HepG2 (cell line): ENCODE data around the gene SLC2A2. TPM values are rescaled to one million over a fixed set of nuclear protein-coding genes. Genes with fewer than 3 reads are reported as not detected.
A peak's percentile ranks its signal among the peaks of the same experiment; 100 is the strongest.

Experiments used
- AGO1 ChIP-seq: fragments of 200-400 bp; formaldehyde crosslinking; IDR thresholded peaks from 2 replicates; pipeline ENCODE4 v1.6.1; 2017; ENCODE audit warnings: mild to moderate bottlenecking, low read depth, low read length, moderate library complexity; ENCODE audit not compliant: poor library complexity, severe bottlenecking
- ATF7 ChIP-seq, 2 experiments: fragments of 450-650 bp in 1 of 2; sonication (generic) in 1 of 2; formaldehyde crosslinking in 1 of 2; IDR thresholded peaks; 2 replicates each; pipeline versions ENCODE4 v1.4.0 to v1.6.1; 2016 to 2020; ENCODE audit warnings: antibody characterized with exemption in 1 of 2, mild to moderate bottlenecking in 1 of 2, missing genetic modification reagents in 1 of 2
- ATM ChIP-seq: fragments of 450-650 bp; IDR thresholded peaks from 2 replicates; pipeline ENCODE4 v1.7.1; 2017; ENCODE audit warnings: mild to moderate bottlenecking, borderline replicate concordance
- CBFB ChIP-seq: sonication (generic); formaldehyde crosslinking; IDR thresholded peaks from 2 replicates; pipeline ENCODE4 v1.4.0; 2020; ENCODE audit warnings: missing genetic modification reagents
- ELF1 ChIP-seq: sonication (generic); formaldehyde crosslinking; IDR thresholded peaks from 2 replicates; pipeline ENCODE4 v1.4.0; 2020; ENCODE audit warnings: missing genetic modification reagents
- ELF3 ChIP-seq: IDR thresholded peaks from 2 replicates; pipeline ENCODE4 v1.6.1; 2016; ENCODE audit warnings: missing genetic modification reagents, missing compliant biosample characterization
- GABPB1 ChIP-seq: IDR thresholded peaks from 2 replicates; pipeline ENCODE4 v1.6.1; 2016; ENCODE audit warnings: mild to moderate bottlenecking, missing genetic modification reagents, moderate library complexity, missing compliant biosample characterization
- KLF6 ChIP-seq: IDR thresholded peaks from 2 replicates; pipeline ENCODE4 v1.8.0; 2016; ENCODE audit warnings: missing biosample characterization, missing genetic modification reagents
- MIER2 ChIP-seq: IDR thresholded peaks from 2 replicates; pipeline ENCODE4 v1.6.1; 2016; ENCODE audit warnings: missing biosample characterization, missing genetic modification reagents
- NBN ChIP-seq: fragments of 450-650 bp; conservative IDR thresholded peaks from 2 replicates; pipeline ENCODE4 v1.6.1; 2017
- NCOA5 ChIP-seq: sonication (generic); formaldehyde crosslinking; IDR thresholded peaks from 2 replicates; pipeline ENCODE4 v1.4.0; 2020; ENCODE audit warnings: missing genetic modification reagents
- RFX5 ChIP-seq: IDR thresholded peaks from 2 replicates; pipeline ENCODE4 v1.6.1; 2011; ENCODE audit warnings: low read depth, low read length, improper control_type of control experiment
- SAP130 ChIP-seq: IDR thresholded peaks from 2 replicates; pipeline ENCODE4 v1.6.1; 2016; ENCODE audit warnings: low read depth
- SOX6 ChIP-seq, 2 experiments: fragments of 450-650 bp in 1 of 2; sonication (generic) in 1 of 2; formaldehyde crosslinking in 1 of 2; IDR thresholded peaks; 2 replicates each; pipeline versions ENCODE4 v1.4.0 to v1.6.1; 2017 to 2020; ENCODE audit warnings: antibody characterized with exemption in 1 of 2, mild to moderate bottlenecking in 1 of 2, missing genetic modification reagents in 1 of 2
- SP1 ChIP-seq, 2 experiments: fragments of 450-650 bp in 1 of 2; sonication (generic) in 1 of 2; formaldehyde crosslinking in 1 of 2; IDR thresholded peaks; 2 replicates each; pipeline versions ENCODE4 v1.4.0 to v1.6.1; 2016 to 2020; ENCODE audit warnings: missing genetic modification reagents in 1 of 2
- SRSF4 ChIP-seq: fragments of 200-400 bp; formaldehyde crosslinking; IDR thresholded peaks from one replicate; pipeline ENCODE4 v1.6.1; 2018; ENCODE audit warnings: mild to moderate bottlenecking, low read depth, low read length, moderate library complexity; ENCODE audit not compliant: poor library complexity, severe bottlenecking
- ZFP37 ChIP-seq: sonication (generic); formaldehyde crosslinking; IDR thresholded peaks from 2 replicates; pipeline ENCODE4 v1.4.0; 2020; ENCODE audit warnings: missing genetic modification reagents, borderline replicate concordance
- ZFP82 ChIP-seq: sonication (generic); formaldehyde crosslinking; IDR thresholded peaks from 2 replicates; pipeline ENCODE4 v1.5.1; 2020; ENCODE audit warnings: mild to moderate bottlenecking, missing genetic modification reagents, borderline replicate concordance
- ZNF274 ChIP-seq: sonication (generic); formaldehyde crosslinking; IDR thresholded peaks from 2 replicates; pipeline ENCODE4 v1.5.1; 2020; ENCODE audit warnings: mild to moderate bottlenecking, missing genetic modification reagents
- ZNF3 ChIP-seq: IDR thresholded peaks from 2 replicates; pipeline ENCODE4 v1.7.0; 2017; ENCODE audit warnings: inconsistent platforms
- ZNF333 ChIP-seq: sonication (generic); formaldehyde crosslinking; IDR thresholded peaks from 2 replicates; pipeline ENCODE4 v1.4.0; 2020; ENCODE audit warnings: mild to moderate bottlenecking, missing genetic modification reagents, borderline replicate concordance
- ZNF430 ChIP-seq: sonication (generic); formaldehyde crosslinking; IDR thresholded peaks from 2 replicates; pipeline ENCODE4 v1.9.0; 2021; ENCODE audit warnings: mild to moderate bottlenecking, missing genetic modification reagents
- ZNF768 ChIP-seq: sonication (generic); formaldehyde crosslinking; IDR thresholded peaks from 2 replicates; pipeline ENCODE4 v1.4.0; 2020; ENCODE audit warnings: missing genetic modification reagents
- ZNF841 ChIP-seq: sonication (generic); formaldehyde crosslinking; IDR thresholded peaks from 2 replicates; pipeline ENCODE4 v1.8.1; 2023; ENCODE audit warnings: missing genetic modification reagents, borderline replicate concordance
- ZSCAN21 ChIP-seq: sonication (generic); formaldehyde crosslinking; IDR thresholded peaks from 2 replicates; pipeline ENCODE4 v1.8.0; 2022; ENCODE audit warnings: mild to moderate bottlenecking, missing genetic modification reagents, moderate library complexity, borderline replicate concordance
- ZSCAN9 ChIP-seq: IDR thresholded peaks from 2 replicates; pipeline ENCODE4 v1.6.1; 2016; ENCODE audit warnings: borderline replicate concordance
- polyA plus RNA-seq, 8 experiments: library from polyadenylated mRNA; depleted of rRNA in 3 of 8; stranded (reverse) in 7 of 8; unstranded in 1 of 8; fragments of >200 nt; fragmentation: Illumina TruSeq in 4 of 8; extraction: Trizol in 4 of 8; gene quantifications; 2 replicates each; pipeline versions ENCODE4 v1.2.1 to v1.2.3, GENCODE V29; 2011 to 2016; ENCODE audit warnings: low read depth in 4 of 8, missing spikeins in 1 of 8, mixed read lengths in 1 of 8; ENCODE audit not compliant: insufficient read depth in 1 of 8
- total RNA-seq, 5 experiments: library from RNA; depleted of rRNA; stranded (reverse); fragments of >200 nt; fragmentation: Illumina TruSeq; extraction: Trizol; gene quantifications; 2 replicates each; pipeline ENCODE4 v1.2.3, GENCODE V29; 2016; ENCODE audit warnings: low read depth in 1 of 5
- TF ChIP-seq, protein P1 (sequence below): sonication (generic); formaldehyde crosslinking; IDR thresholded peaks from 2 replicates; pipeline ENCODE4 v1.4.0; 2020; ENCODE audit warnings: mild to moderate bottlenecking, missing genetic modification reagents
- TF ChIP-seq, protein P2 (sequence below): fragments of 450-650 bp; IDR thresholded peaks from 2 replicates; pipeline ENCODE4 v1.6.1; 2016

Gene SLC2A2
- total and polyA plus RNA-seq, 2 of the 13 experiments (the other 11 are each of a cell fraction or from before 2014, with no cell fraction given): 19.5 to 23.2 TPM

DNA sequence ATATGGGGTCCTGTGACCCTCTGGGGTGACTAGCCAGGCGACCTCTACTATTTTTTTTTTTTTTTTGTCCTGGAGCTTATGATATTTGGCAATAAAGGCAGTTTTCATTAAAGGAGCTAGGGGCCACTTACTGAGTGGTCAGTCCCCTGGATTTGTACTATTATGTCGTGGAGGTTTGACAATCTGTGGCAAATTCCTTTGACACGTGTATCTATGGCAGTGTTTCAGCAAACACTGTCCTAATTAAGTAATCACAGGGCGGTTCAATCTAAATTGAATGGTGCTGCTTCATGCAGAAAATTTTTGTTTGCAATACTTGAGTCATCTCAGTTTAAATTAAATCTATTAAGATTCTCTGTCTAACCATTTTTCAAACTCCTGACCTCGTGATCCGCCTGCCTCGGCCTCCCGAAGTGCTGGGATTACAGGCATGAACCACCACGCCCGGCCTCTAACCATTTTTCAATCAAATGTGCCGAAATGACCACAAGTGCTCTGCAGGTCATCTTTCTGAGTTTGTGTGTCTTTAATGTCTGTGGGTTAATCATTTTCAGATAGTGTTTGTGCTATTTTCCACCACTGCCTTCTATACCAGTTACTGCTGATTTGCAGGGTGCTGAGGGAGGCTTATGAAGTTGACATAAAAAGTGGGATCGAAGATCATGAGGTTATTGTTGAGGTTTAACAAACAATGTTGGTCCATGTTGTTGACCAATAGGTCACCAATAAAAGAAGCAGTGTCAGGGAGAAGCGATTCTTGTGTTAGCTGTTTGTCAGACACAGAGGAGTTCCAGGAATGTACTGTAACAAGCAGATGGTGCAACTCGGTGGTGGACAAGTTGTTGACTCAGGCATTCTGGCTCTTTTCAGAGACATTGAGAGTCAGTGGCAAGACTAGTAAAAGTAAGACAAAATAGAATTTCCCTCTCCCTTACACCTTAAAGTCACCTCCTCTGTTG, 18.6 kb upstream of the SLC2A2 start (continued):
- TF ChIP-seq, protein P1, sequence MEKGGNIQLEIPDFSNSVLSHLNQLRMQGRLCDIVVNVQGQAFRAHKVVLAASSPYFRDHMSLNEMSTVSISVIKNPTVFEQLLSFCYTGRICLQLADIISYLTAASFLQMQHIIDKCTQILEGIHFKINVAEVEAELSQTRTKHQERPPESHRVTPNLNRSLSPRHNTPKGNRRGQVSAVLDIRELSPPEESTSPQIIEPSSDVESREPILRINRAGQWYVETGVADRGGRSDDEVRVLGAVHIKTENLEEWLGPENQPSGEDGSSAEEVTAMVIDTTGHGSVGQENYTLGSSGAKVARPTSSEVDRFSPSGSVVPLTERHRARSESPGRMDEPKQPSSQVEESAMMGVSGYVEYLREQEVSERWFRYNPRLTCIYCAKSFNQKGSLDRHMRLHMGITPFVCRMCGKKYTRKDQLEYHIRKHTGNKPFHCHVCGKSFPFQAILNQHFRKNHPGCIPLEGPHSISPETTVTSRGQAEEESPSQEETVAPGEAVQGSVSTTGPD: peak; percentile 93
- TF ChIP-seq, protein P2, sequence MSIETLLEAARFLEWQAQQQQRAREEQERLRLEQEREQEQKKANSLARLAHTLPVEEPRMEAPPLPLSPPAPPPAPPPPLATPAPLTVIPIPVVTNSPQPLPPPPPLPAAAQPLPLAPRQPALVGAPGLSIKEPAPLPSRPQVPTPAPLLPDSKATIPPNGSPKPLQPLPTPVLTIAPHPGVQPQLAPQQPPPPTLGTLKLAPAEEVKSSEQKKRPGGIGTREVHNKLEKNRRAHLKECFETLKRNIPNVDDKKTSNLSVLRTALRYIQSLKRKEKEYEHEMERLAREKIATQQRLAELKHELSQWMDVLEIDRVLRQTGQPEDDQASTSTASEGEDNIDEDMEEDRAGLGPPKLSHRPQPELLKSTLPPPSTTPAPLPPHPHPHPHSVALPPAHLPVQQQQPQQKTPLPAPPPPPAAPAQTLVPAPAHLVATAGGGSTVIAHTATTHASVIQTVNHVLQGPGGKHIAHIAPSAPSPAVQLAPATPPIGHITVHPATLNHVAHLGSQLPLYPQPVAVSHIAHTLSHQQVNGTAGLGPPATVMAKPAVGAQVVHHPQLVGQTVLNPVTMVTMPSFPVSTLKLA: no peak
- TF ChIP-seq GABPB1 (CRISPR knock-in tag) (no peak), RFX5 (peak; percentile 40; the same call in 1 of the 2 replicates), ATF7 (IDR thresholded peaks at IDR 0.05) (peak; percentile 81), ATF7 (CRISPR knock-in tag; IDR thresholded peaks at IDR 0.05) (peak; percentile 73; the same call in 1 of the 2 replicates), SAP130 (CRISPR knock-in tag) (peak; percentile 88), ATM (no peak), ZNF333 (CRISPR knock-in tag) (no peak), ELF3 (CRISPR knock-in tag) (peak; percentile 95), ZSCAN9 (CRISPR knock-in tag) (peak; percentile 61; the same call in 1 of the 2 replicates), ELF1 (CRISPR knock-in tag) (peak; percentile 50; the same call in 1 of the 2 replicates), NBN (no peak), ZFP82 (CRISPR knock-in tag) (peak; percentile 64; the same call in 1 of the 2 replicates), AGO1 (no peak), ZFP37 (CRISPR knock-in tag) (peak; percentile 90; the same call in 1 of the 2 replicates), SP1 (IDR thresholded peaks at IDR 0.05) (no peak), SP1 (CRISPR knock-in tag; IDR thresholded peaks at IDR 0.05) (peak; percentile 56), ZNF3 (CRISPR knock-in tag) (peak; percentile 76), CBFB (peak; percentile 99), KLF6 (CRISPR knock-in tag) (peak; percentile 82), ZSCAN21 (CRISPR knock-in tag) (peak; percentile 22; the same call in 1 of the 2 replicates), ZNF841 (CRISPR knock-in tag) (no peak), SOX6 (IDR thresholded peaks at IDR 0.05) (no peak), SOX6 (CRISPR knock-in tag; IDR thresholded peaks at IDR 0.05) (peak; percentile 100), SRSF4 (no peak), ZNF768 (CRISPR knock-in tag) (no peak), ZNF274 (CRISPR knock-in tag) (peak; percentile 46; the same call in 1 of the 2 replicates), ZNF430 (peak; percentile 68; the same call in 1 of the 2 replicates), NCOA5 (CRISPR knock-in tag) (no peak), MIER2 (CRISPR knock-in tag) (peak; percentile 79)
